ENCODE data around the gene PGM3.

DNA sequence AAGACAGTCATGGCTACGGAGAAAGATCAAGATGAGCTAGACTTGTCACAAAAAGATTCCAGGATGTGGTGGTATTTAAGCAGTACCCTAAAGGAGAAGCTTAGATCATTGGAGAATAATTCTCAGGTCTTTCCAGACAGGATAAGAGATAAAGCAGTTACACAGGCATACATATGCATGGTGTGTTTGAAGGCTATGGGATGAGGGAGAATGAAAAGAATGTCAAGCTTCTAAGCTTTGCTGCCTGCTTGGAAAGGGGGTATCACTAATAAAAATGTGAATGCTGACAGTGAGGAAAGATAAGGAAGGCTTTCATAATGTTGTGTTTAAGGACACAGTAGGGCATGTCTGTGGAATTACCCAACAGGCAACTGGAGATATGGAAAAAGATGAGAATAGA, 28.2 kb upstream of the PGM3 start:
- TF ChIP-seq MAFK (IDR thresholded peaks at IDR 0.05; ENCODE audit: low read depth, low read length) (no peak), MAZ (IDR thresholded peaks at IDR 0.05; ENCODE audit: borderline replicate concordance, low read depth, low read length) (no peak), SMC3 (IDR thresholded peaks at IDR 0.05; ENCODE audit: low read depth, low read length) (no peak), CHD1 (IDR thresholded peaks at IDR 0.05; ENCODE audit: low read depth, low read length) (no peak), MXI1 (IDR thresholded peaks at IDR 0.05; ENCODE audit: borderline replicate concordance, low read depth, low read length) (no peak), RFX5 (IDR thresholded peaks at IDR 0.05; ENCODE audit: low read depth, low read length) (no peak)
- TF ChIP-seq, protein P1, sequence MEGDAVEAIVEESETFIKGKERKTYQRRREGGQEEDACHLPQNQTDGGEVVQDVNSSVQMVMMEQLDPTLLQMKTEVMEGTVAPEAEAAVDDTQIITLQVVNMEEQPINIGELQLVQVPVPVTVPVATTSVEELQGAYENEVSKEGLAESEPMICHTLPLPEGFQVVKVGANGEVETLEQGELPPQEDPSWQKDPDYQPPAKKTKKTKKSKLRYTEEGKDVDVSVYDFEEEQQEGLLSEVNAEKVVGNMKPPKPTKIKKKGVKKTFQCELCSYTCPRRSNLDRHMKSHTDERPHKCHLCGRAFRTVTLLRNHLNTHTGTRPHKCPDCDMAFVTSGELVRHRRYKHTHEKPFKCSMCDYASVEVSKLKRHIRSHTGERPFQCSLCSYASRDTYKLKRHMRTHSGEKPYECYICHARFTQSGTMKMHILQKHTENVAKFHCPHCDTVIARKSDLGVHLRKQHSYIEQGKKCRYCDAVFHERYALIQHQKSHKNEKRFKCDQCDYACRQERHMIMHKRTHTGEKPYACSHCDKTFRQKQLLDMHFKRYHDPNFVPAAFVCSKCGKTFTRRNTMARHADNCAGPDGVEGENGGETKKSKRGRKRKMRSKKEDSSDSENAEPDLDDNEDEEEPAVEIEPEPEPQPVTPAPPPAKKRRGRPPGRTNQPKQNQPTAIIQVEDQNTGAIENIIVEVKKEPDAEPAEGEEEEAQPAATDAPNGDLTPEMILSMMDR (conservative IDR thresholded peaks at IDR 0.05; ENCODE audit: low read depth, low read length) = no peak
